SK-MEL-5 (cell line): ENCODE results near the gene RYR3. TPM values are rescaled to one million over a fixed set of nuclear protein-coding genes. Genes with fewer than 3 reads are reported as not detected.

Experiments used
- DNase-seq: peaks from one replicate; pipeline ENCODE4 v3.0.0-alpha.2; 2016; ENCODE audit warnings: low read depth, low spot score
- in situ Hi-C: cut with HindIII; loops from 2 replicates; pipeline ENCODE4 v1.10.0; 2016; ENCODE audit warnings: low sequenced_read_pairs, high pct_unique_total_duplicates, low pct_unique_long_range_greater_than_20kb
- total RNA-seq: library from RNA; depleted of rRNA; stranded (reverse); fragments of >200 nt; shearing (Covaris generic); gene quantifications from 2 replicates; pipeline ENCODE4 v1.2.3, GENCODE V29; 2014

The RYR3 gene
- total RNA-seq, 1 experiment from 2014 or later = 0.16 TPM

DNA sequence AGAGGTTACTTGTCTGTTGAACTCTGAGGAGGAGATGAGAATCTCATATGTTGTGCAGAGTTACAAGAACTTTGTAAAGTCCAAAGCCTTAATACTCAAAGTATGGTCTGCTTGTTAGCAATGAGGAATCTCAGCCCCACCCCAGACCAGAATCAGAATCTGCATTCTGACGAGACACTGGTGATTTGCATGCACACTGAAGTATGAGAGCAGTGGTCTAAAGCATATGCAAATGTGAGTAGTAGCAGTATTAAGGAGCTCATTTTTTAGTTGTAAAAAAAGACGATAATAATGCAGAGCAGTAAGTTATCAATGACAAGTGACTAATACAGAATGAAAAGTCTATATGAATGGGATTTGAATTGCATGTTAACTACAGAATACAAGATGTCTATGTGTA, 327.7 kb downstream of the RYR3 start:
- in situ Hi-C loops = no loop called here
- no peak for DNase-seq

GRCh38 chr15:33639051-33639450, 328.3 kb downstream of the RYR3 start:
- no peak for DNase-seq
- in situ Hi-C loops = no loop called here

DNA sequence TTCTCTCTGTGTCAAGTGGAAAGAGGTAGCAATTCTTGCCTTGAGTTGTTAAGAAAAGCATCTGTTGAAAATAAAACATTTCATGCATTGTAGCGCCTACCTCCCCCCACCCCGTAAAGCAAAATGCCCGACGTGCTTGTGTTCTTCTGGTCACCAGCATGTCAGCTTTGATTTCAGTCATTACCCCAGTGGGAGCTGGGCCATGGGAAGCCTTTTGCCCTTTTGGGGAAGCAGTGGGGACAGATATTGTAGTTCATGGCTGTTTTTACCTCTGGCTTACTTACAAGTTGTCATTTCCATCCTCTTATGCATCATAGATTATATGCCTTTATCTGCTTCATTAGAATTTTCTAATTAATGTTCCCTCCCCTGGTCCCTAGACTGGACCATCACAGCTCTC, 328.7 kb downstream of the RYR3 start:
- DNase-seq = no peak
- in situ Hi-C loops = no loop called here

DNA sequence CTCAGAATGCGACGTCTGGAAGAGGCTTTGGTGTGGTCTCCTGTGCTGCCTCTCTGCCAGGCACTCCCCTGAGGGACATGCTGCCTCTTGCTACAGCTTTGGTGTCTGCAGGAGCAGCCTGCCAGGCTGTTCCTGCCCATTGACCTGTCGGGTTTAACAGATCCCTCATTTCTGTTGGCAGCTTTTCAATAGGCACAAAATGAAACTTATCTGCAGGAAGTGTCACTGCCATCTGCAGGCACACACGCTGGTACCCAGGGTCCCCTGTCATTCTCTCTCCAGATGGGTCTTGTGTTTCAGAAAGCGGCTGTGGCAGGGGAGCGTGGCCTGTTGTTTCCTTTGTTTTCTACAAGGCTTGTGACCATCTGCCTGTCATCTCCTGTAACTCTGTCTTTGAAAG, 329.2 kb downstream of the RYR3 start:
- no peak for DNase-seq
- in situ Hi-C loops = no loop called here

GRCh38 chr15:33641069-33641468, 330.3 kb downstream of the RYR3 start:
- DNase-seq = no peak
- in situ Hi-C loops = no loop called here

DNA sequence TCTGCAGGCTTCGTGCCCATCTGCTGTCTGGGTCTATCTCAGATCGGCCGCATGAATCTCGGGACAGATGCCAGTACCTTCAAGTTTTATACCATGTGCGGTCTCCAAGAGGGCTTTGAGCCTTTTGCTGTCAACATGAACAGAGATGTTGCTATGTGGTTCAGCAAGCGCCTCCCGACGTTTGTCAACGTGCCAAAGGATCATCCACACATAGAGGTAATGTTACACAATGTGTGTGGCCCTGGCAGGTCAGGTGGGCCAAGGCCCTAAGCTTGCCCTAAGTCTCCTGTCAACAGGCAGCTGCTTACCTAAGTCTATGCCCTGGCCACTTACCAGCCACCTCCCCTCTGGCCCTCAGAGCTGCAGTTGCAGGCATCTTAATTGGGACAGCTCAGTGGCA, 333.5 kb downstream of the RYR3 start:
- in situ Hi-C loops = no loop called here
- DNase-seq = no peak

GRCh38 chr15:33646744-33647143, 336.0 kb downstream of the RYR3 start:
- in situ Hi-C loops = no loop called here
- DNase-seq = no peak

DNA sequence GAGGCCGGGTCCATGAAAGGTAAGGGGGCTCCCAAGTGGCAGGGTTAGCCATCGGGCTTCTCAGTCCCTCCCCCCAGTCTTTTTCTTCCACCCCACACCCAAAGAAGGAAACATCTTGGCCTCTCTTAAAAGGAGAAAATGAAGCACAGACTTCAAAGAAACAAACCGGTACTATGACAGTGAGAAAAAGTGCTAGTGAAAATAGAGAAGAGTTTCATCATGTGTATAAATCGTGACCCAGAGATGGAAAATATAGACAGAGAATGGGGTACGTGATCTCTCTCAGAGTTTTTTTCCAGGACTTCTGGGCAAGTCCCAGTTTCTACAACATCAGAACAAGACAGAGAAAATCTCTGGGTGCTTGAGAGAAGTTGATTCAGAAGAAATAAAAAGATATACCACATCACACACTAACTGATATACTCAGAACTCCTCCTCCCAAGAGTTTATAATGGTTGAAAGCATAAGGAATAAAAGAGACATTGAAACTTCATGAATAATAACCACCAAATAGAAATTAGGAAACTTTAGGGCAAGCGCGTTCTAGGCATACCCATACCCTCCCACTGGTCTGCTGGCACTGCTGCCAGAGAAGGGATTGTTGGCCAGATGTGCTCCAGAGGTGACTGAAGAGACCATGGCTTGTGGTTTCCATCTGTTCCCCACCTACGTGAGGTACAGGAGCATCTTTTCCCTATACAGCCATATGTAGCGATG, 338.6 kb downstream of the RYR3 start:
- in situ Hi-C loops = no loop called here
- no peak for DNase-seq

GRCh38 chr15:33654860-33655259, 344.1 kb downstream of the RYR3 start:
- in situ Hi-C loops = no loop called here
- DNase-seq = peak; percentile 53

- no peak for DNase-seq
- in situ Hi-C loops = no loop called here
Measured at GRCh38 chr15:33655488-33655887, 344.7 kb downstream of the RYR3 start.

DNA sequence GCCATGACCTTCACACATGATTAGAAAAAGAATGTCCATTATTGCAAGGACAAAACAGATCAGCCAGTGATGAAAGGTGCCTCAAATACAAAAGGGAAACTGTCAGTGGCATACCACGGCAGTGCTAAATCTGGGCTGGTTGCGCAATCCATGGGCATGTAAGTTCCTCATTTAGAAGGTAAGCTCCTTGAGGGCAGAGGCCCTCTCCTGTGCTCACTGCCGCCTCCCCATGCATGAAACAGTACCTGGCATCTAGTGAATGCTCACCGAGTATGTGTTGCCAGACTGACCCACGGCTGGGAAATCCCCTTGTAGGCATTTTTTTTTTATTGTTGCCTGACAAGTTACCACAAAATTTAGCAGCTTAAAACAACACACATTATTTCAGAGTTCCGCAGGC, 345.4 kb downstream of the RYR3 start:
- in situ Hi-C loops = no loop called here
- DNase-seq = no peak

GRCh38 chr15:33660151-33660550, 349.4 kb downstream of the RYR3 start:
- in situ Hi-C loops = no loop called here
- DNase-seq = no peak

- in situ Hi-C loops = no loop called here
- DNase-seq = no peak
Measured at GRCh38 chr15:33662014-33662413, 351.2 kb downstream of the RYR3 start.

- in situ Hi-C loops = no loop called here
Measured at GRCh38 chr15:33664947-33665346, 354.2 kb downstream of the RYR3 start.

DNA sequence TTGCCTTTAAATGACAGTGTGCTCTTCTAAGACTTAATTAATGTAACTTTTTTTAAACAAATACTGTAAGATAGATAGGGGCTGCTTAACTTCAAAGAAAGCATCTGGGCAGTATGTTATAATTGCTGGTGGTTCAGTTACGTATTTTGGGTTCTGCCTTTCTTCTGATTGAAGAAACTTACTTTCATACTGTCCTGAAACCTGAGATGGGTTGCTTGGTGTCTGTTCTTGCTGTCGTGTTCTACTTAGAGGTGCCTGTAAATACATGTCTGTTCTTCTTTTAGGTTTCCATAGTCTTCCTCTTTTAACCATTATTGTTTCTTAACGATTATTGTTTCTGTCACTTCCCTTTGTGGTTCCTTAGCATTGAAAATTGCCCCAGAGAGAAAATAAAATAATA, 359.8 kb downstream of the RYR3 start:
- no peak for DNase-seq
- in situ Hi-C loops = no loop called here

More at GRCh38 chr15:33664947-33665346, 354.2 kb downstream of the RYR3 start:
- DNase-seq = no peak

DNA sequence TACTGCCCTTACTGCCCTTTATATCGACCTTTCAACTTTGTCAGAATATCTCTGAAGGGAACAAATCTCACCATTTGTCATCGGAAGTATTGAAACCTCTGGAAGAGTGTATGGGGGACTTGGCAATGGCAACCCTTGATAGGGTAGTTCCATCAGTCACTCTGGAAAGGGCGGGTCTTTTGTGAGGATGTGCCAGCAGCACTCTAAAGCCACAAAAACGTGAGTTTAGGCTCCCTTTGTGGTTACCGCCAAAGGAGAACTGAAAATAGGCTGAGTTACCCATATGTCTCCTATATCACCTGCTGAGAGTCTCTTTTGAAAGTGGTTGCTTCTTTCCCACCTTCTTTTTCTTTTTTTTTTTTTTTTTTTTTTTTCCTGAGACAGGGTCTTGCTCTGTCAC, 360.7 kb downstream of the RYR3 start:
- no peak for DNase-seq
- in situ Hi-C loops = no loop called here

DNA sequence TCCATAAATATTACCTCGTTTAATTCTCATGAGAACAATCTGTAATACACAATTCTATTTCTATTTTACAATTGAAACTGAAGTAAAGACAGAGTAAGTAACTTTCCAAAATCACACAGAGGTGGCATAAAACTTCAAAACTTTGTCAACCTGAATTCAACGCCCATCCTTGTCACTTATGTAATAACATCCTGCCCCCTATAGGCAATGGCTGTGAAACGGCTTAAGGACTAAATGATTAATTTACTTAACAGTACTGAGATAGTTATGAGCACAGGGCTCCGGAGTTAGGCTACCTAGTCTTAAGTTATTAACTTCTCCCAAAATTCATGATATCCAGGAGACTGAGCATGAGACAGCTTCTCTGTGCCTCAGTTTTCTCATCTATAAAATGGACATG, 364.5 kb downstream of the RYR3 start:
- DNase-seq = peak; percentile 73
- in situ Hi-C loops = no loop called here

DNA sequence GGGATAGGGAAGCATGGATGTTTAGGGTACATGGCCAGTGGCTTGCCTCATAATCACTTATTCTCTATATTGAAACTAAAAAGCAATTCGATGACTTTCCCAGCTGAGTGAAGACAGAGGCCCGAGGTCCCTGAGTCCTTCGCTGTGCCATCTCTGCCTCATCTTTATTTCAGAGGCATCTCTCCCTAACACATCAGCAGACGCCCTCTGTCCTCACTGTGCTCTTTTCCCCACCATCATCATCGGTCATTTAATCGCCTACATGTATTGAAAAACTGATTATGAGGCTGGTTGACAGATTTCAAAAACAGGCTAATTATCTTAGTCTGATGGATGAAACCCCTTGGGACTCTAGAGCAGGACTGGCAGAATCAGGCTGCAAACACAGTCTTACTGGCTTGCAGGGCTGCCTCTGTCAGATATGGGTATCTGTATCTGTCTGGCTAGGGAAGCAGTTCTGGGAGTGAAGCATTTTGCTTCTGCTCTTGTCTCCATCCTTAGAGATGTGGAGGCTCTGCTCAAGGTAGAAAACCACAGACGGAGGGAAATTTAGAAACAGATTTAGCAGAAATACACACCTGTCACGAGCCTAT, 366.6 kb downstream of the RYR3 start:
- in situ Hi-C loops = no loop called here

DNA sequence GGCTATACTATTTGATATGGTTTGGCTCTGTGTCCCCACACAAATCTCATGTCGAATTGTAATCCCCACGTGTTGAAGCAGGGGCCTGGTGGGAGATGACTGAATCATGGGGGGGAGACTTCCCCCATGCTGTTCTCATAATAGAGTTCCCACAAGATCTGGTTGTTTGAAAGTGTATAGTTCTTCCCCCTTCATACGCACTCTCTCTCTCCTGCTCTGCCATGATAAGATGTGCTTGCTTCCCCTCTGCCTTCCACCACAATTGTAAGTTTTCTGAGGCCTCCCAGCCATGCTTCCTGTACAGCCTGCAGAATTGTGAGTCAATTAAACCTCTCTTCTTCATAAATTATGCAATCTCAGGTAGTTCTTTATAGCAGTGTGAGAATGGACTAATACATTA, 367.4 kb downstream of the RYR3 start:
- in situ Hi-C loops = no loop called here
- no peak for DNase-seq

More for the DNA sequence above, 366.6 kb downstream of the RYR3 start:
- DNase-seq = no peak
